HL-60 (cell line): ENCODE results near the gene KLK7.

ENCODE experiments used
- DNase-seq, 2 experiments: peaks; one replicate each; pipeline ENCODE4 v3.0.0-alpha.2; 2010 to 2020; ENCODE audit warnings: low read depth in 1 of 2, low spot score in 1 of 2
- H3K27ac ChIP-seq: fragments of 250-450 bp; sonication (Bioruptor Pico); replicated peaks from 2 replicates; pipeline ENCODE4 v1.5.1; 2020; ENCODE audit warnings: mild to moderate bottlenecking, moderate library complexity
- H3K27me3 ChIP-seq: fragments of 250-450 bp; sonication (Bioruptor Pico); 2 replicates; pipeline ENCODE4 v1.5.1; 2021; ENCODE audit warnings: mild to moderate bottlenecking, moderate library complexity; ENCODE audit not compliant: insufficient read depth, poor library complexity, severe bottlenecking
- H3K4me3 ChIP-seq: replicated peaks from 2 replicates; pipeline ENCODE4 v1.5.1; 2011; ENCODE audit warnings: mild to moderate bottlenecking, control low read depth, low read length; ENCODE audit not compliant: insufficient read depth
- GABPA ChIP-seq: IDR thresholded peaks from 2 replicates; pipeline ENCODE4 v1.6.1; 2012; ENCODE audit warnings: low read depth
- POLR2AphosphoS5 ChIP-seq: IDR thresholded peaks from 2 replicates; pipeline ENCODE4 v1.6.1; 2012; ENCODE audit warnings: low read depth
- REST ChIP-seq: IDR thresholded peaks from 2 replicates; pipeline ENCODE4 v1.6.1; 2012; ENCODE audit warnings: low read depth; ENCODE audit not compliant: insufficient replicate concordance
- SPI1 ChIP-seq: IDR thresholded peaks from 2 replicates; pipeline ENCODE4 v1.6.1; 2012; ENCODE audit warnings: low read depth, mild to moderate bottlenecking, borderline replicate concordance
- long read RNA-seq: library from polyadenylated mRNA; unstranded; transcript quantifications from one replicate; pipeline ENCODE4 v2.0.0, GENCODE V29; 2020
- TF ChIP-seq, protein P1 (sequence below): IDR thresholded peaks from one replicate; pipeline ENCODE4 v1.5.1; 2011; ENCODE audit warnings: low read length, control low read depth, inconsistent platforms; ENCODE audit not compliant: insufficient read depth

The KLK7 gene
- long read RNA-seq = 0 reads

DNA sequence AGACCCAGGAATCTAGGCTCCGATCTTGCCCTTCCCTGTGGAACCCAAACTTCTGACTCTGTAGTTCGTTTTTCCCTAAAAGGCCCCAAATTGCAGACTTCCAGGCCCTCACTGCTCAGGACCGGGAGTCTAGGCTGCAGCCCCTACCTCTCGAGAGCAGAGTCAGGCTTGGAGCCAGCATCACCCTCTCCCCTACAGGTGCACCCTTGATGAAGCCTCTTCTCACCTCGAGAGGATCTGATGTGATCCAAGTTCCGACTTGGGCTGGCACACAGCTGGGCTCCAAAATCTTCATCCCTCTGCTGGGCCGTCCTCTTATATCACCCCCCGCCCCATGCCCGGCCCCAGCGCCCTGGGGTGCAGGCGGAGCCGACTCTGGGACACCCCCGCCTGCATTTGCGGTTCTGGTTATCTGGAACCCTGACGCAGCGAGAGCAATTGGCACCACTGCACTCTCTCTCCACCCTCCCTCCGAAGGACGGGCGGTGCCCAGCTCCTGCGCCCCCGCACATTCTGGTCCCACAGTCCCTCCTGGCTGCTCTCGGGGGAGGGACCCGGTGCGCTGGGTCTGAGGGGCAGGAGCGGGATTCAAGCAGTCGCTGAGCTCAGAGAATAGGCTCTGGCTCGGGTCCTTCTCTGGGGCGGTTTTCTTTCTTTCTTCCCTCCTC is at the start of gene KLK7:
KLK7 (minus strand) TSS at position 293 of the 668 bp plus-strand sequence. CDS start 1,518 bp downstream, outside the sequence.
- H3K4me3 ChIP-seq = no peak within 1 kb of the TSS
- DNase-seq = no peak
- no peak for TF ChIP-seq POLR2AphosphoS5
- no peak for TF ChIP-seq SPI1
- no peak for TF ChIP-seq GABPA
- TF ChIP-seq, protein P1, sequence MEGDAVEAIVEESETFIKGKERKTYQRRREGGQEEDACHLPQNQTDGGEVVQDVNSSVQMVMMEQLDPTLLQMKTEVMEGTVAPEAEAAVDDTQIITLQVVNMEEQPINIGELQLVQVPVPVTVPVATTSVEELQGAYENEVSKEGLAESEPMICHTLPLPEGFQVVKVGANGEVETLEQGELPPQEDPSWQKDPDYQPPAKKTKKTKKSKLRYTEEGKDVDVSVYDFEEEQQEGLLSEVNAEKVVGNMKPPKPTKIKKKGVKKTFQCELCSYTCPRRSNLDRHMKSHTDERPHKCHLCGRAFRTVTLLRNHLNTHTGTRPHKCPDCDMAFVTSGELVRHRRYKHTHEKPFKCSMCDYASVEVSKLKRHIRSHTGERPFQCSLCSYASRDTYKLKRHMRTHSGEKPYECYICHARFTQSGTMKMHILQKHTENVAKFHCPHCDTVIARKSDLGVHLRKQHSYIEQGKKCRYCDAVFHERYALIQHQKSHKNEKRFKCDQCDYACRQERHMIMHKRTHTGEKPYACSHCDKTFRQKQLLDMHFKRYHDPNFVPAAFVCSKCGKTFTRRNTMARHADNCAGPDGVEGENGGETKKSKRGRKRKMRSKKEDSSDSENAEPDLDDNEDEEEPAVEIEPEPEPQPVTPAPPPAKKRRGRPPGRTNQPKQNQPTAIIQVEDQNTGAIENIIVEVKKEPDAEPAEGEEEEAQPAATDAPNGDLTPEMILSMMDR = no peak
- no peak for TF ChIP-seq REST
- H3K27me3 ChIP-seq = no peaks in the 10 kb centered on the region
- H3K27ac ChIP-seq = no peak within 1 kb of the TSS

DNA sequence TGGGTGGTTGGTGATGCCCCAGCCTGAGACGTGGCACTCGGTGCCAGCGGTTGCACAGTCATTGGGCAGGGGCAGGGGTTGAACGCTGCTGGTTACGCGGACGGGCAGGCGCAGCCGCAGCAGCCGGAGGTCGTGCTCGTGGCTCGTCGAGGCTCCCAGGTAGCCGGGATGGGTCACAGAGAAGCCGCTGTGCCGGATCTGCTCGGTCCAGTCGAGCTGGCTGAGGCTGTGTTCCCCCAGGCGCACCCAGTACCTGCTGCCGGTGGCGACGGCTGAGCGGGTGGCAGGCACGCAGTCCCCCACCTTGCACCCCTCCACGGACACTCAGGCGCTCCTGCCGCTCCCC is 48.1 kb upstream of the KLK7 start:
- H3K27ac ChIP-seq = no peak overlapping the region
- H3K4me3 ChIP-seq = no peak overlapping the region
- H3K27me3 ChIP-seq = no peaks in the 10 kb centered on the region
- TF ChIP-seq SPI1 (no peak), GABPA (no peak), POLR2AphosphoS5 (no peak), REST (no peak)
- TF ChIP-seq, protein P1 = no peak
- no peak for DNase-seq

DNA sequence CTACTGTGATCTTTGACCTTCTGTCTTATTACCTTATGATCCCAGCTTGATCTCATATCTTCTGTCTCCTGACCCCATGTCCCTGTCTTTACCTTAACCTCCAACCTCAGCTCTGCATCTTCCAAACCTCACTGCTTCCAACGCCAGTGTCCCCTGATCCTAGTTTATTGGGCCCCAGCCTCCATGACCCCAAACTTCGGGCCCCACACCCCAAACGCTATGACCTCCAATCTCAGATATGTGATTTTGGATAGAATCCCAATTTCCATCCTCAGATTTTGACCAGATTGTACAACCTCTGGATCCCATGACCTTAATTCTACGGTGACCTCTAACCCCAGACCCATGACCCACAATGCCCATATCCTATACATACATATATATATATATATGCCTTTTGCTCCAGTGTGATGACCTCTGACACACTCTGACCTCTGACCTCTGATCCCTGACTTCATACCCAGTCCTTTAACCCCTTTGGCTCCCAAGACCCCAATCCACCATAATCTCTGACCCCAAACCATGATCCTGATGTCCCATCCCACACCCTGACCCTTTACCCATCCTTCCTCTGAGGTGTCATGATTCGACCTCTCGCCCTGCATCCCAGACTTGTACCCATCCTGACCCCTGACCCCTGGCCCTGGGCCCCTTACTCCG is 47.6 kb upstream of the KLK7 start:
- Histone ChIP-seq H3K4me3 (no peak overlapping the region), H3K27me3 (no peaks in the 10 kb centered on the region), H3K27ac (no peak overlapping the region)
- no peak for DNase-seq
- TF ChIP-seq, protein P1 = no peak
- TF ChIP-seq GABPA (no peak), SPI1 (no peak), REST (no peak), POLR2AphosphoS5 (no peak)
